ENCODE data around the gene STXBP6. TPM values are rescaled to one million over a fixed set of nuclear protein-coding genes. Genes with fewer than 3 reads are reported as not detected.

Gene STXBP6
- total and polyA plus RNA-seq, 2 of the 13 experiments (the other 11 are each of a cell fraction or from before 2014, with no cell fraction given) = 35.3 to 42.8 TPM

DNA sequence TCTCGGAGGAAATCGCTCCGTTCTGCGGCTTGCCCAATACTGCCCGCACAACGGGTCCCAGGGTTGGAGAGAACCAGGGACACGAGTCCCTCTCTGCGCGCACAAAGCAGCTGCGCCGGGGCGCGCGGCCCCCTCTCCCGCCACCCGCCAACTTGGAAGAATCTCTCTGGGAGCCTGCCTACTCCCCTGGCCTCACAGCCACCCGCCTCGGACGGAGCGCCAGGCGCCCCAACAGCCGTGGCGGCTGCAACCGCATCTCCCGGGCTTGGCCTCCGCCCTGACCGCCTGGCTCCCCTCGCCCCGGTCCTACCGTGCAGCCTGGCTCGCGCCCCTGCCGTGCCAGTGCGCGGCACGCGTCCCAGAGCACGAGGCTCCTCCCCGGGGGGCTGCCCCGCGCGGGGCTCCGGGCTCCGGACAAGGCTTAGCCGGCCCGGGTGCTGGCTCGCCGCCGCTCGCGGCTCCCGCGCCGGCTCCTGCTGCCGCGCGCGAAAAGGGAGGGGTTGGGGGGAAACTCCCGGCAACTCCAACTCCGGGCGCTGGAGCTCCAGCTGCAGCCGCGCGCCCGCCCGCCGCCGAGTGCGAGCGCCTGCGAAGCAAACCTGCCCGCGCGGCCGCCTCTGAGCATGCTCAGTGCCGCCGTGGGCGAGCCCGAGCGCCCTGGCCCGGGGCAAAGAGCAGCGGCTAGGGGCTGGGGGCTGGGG, at the start of gene STXBP6 (continued):
- TF ChIP-seq SIX4 (CRISPR knock-in tag; IDR thresholded peaks at IDR 0.05) = no peak; the same call in none of the 2 replicates
- TF ChIP-seq SNAI1 (CRISPR knock-in tag; IDR thresholded peaks at IDR 0.05; ENCODE audit: borderline replicate concordance) = 0 out of 2 replicates have a peak, but pooled peaks have one; percentile 27
- no peak; the same call in 1 of the 2 replicates for TF ChIP-seq JUN (CRISPR knock-in tag; IDR thresholded peaks at IDR 0.05)
- TF ChIP-seq ZNF773 (CRISPR knock-in tag; IDR thresholded peaks at IDR 0.05; ENCODE audit: borderline replicate concordance) = no peak; the same call in none of the 2 replicates
- TF ChIP-seq, protein P1, sequence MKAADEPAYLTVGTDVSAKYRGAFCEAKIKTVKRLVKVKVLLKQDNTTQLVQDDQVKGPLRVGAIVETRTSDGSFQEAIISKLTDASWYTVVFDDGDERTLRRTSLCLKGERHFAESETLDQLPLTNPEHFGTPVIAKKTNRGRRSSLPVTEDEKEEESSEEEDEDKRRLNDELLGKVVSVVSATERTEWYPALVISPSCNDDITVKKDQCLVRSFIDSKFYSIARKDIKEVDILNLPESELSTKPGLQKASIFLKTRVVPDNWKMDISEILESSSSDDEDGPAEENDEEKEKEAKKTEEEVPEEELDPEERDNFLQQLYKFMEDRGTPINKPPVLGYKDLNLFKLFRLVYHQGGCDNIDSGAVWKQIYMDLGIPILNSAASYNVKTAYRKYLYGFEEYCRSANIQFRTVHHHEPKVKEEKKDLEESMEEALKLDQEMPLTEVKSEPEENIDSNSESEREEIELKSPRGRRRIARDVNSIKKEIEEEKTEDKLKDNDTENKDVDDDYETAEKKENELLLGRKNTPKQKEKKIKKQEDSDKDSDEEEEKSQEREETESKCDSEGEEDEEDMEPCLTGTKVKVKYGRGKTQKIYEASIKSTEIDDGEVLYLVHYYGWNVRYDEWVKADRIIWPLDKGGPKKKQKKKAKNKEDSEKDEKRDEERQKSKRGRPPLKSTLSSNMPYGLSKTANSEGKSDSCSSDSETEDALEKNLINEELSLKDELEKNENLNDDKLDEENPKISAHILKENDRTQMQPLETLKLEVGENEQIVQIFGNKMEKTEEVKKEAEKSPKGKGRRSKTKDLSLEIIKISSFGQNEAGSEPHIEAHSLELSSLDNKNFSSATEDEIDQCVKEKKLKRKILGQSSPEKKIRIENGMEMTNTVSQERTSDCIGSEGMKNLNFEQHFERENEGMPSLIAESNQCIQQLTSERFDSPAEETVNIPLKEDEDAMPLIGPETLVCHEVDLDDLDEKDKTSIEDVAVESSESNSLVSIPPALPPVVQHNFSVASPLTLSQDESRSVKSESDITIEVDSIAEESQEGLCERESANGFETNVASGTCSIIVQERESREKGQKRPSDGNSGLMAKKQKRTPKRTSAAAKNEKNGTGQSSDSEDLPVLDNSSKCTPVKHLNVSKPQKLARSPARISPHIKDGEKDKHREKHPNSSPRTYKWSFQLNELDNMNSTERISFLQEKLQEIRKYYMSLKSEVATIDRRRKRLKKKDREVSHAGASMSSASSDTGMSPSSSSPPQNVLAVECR (CRISPR knock-in tag; IDR thresholded peaks at IDR 0.05; ENCODE audit: borderline replicate concordance) = peak; percentile 76
- peak in 1 of 2 experiments; percentile 76; a peak in 1 of 4 replicates for TF ChIP-seq KLF16 (CRISPR knock-in tag; IDR thresholded peaks at IDR 0.05)
- peak; percentile 96 for TF ChIP-seq IKZF4 (CRISPR knock-in tag; IDR thresholded peaks at IDR 0.05; ENCODE audit: borderline replicate concordance, low read depth, not compliant biosample characterization)
- TF ChIP-seq, protein P2, sequence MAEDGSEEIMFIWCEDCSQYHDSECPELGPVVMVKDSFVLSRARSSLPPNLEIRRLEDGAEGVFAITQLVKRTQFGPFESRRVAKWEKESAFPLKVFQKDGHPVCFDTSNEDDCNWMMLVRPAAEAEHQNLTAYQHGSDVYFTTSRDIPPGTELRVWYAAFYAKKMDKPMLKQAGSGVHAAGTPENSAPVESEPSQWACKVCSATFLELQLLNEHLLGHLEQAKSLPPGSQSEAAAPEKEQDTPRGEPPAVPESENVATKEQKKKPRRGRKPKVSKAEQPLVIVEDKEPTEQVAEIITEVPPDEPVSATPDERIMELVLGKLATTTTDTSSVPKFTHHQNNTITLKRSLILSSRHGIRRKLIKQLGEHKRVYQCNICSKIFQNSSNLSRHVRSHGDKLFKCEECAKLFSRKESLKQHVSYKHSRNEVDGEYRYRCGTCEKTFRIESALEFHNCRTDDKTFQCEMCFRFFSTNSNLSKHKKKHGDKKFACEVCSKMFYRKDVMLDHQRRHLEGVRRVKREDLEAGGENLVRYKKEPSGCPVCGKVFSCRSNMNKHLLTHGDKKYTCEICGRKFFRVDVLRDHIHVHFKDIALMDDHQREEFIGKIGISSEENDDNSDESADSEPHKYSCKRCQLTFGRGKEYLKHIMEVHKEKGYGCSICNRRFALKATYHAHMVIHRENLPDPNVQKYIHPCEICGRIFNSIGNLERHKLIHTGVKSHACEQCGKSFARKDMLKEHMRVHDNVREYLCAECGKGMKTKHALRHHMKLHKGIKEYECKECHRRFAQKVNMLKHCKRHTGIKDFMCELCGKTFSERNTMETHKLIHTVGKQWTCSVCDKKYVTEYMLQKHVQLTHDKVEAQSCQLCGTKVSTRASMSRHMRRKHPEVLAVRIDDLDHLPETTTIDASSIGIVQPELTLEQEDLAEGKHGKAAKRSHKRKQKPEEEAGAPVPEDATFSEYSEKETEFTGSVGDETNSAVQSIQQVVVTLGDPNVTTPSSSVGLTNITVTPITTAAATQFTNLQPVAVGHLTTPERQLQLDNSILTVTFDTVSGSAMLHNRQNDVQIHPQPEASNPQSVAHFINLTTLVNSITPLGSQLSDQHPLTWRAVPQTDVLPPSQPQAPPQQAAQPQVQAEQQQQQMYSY (CRISPR knock-in tag; IDR thresholded peaks at IDR 0.05) = peak; percentile 83; the same call in 1 of the 2 replicates
- peak; percentile 79; the same call in 1 of the 2 replicates for TF ChIP-seq NFKB2 (CRISPR knock-in tag; IDR thresholded peaks at IDR 0.05; ENCODE audit: borderline replicate concordance)
- no peak for TF ChIP-seq YY1 (IDR thresholded peaks at IDR 0.05; ENCODE audit: insufficient read depth, insufficient replicate concordance, low read depth, low read length)
- TF ChIP-seq ZNF138 (CRISPR knock-in tag; IDR thresholded peaks at IDR 0.05; ENCODE audit: low read depth) = peak; percentile 89; the same call in 1 of the 2 replicates
- TF ChIP-seq, protein P3, sequence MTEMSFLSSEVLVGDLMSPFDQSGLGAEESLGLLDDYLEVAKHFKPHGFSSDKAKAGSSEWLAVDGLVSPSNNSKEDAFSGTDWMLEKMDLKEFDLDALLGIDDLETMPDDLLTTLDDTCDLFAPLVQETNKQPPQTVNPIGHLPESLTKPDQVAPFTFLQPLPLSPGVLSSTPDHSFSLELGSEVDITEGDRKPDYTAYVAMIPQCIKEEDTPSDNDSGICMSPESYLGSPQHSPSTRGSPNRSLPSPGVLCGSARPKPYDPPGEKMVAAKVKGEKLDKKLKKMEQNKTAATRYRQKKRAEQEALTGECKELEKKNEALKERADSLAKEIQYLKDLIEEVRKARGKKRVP (CRISPR knock-in tag; IDR thresholded peaks at IDR 0.05) = peak in 1 of 2 experiments; percentile 14; a peak in 1 of 4 replicates
- peak; percentile 94 for TF ChIP-seq ZNF547 (CRISPR knock-in tag; IDR thresholded peaks at IDR 0.05)
- no peak for TF ChIP-seq NR3C1 (CRISPR knock-in tag; IDR thresholded peaks at IDR 0.05)
- TF ChIP-seq HOXA3 (CRISPR knock-in tag; IDR thresholded peaks at IDR 0.05) = peak; percentile 66
- TF ChIP-seq, protein P4, sequence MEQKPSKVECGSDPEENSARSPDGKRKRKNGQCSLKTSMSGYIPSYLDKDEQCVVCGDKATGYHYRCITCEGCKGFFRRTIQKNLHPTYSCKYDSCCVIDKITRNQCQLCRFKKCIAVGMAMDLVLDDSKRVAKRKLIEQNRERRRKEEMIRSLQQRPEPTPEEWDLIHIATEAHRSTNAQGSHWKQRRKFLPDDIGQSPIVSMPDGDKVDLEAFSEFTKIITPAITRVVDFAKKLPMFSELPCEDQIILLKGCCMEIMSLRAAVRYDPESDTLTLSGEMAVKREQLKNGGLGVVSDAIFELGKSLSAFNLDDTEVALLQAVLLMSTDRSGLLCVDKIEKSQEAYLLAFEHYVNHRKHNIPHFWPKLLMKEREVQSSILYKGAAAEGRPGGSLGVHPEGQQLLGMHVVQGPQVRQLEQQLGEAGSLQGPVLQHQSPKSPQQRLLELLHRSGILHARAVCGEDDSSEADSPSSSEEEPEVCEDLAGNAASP (CRISPR knock-in tag; IDR thresholded peaks at IDR 0.05; ENCODE audit: borderline replicate concordance) = peak; percentile 51; the same call in 1 of the 2 replicates
- peak; percentile 11; the same call in 1 of the 2 replicates for TF ChIP-seq SOX5 (CRISPR knock-in tag; IDR thresholded peaks at IDR 0.05; ENCODE audit: borderline replicate concordance)
- no peak for TF ChIP-seq MAFK (conservative IDR thresholded peaks at IDR 0.05 in 1 of 2, IDR thresholded peaks at IDR 0.05 in 1 of 2; ENCODE audit: low read length in 2 of 2)

Data from HepG2 (cell line).